Breast epithelium (tissue), 3 donors: ENCODE results near the gene PTPRM.

Experiments used
- CTCF ChIP-seq, 3 donors: fragments of 450-650 bp; IDR thresholded peaks; one replicate each; pipeline ENCODE4 v1.5.1; 2016 to 2017; ENCODE audit warnings: antibody characterized with exemption in 3 of 3, mild to moderate bottlenecking in 3 of 3, moderate library complexity in 3 of 3
- POLR2AphosphoS5 ChIP-seq, 3 donors: sonication (generic); formaldehyde crosslinking; IDR thresholded peaks; one replicate each; pipeline ENCODE4 v1.6.1; 2017; ENCODE audit warnings: antibody characterized with exemption in 3 of 3

- no peak for TF ChIP-seq CTCF (IDR thresholded peaks at IDR 0.05)
- TF ChIP-seq POLR2AphosphoS5 (IDR thresholded peaks at IDR 0.05) = no peak
These were observed 379.7 kb downstream of the PTPRM start for GRCh38 chr18:7946734-7947377.
